ENCODE measurements around the gene ENC1.

The ENC1 gene

GRCh38 chr5:74669821-74670220, 29.3 kb upstream of the ENC1 start:
- DNase-seq (ENCODE audit: insufficient read length, low spot score), result no peak
- FAIRE-seq, result no peak
- TF ChIP-seq POLR2A (IDR thresholded peaks at IDR 0.05; ENCODE audit: low read depth, low read length), result no peak

- DNase-seq (ENCODE audit: insufficient read length, low spot score) (no peak), FAIRE-seq (no peak)
- TF ChIP-seq POLR2A (IDR thresholded peaks at IDR 0.05; ENCODE audit: low read depth, low read length), result no peak
Measured at GRCh38 chr5:74667396-74667795, 26.9 kb upstream of the ENC1 start.

- DNase-seq (ENCODE audit: insufficient read length, low spot score), result no peak
- no peak for FAIRE-seq
- no peak for TF ChIP-seq POLR2A (IDR thresholded peaks at IDR 0.05; ENCODE audit: low read depth, low read length)
Measured at GRCh38 chr5:74665816-74666215, 25.3 kb upstream of the ENC1 start.

- no peak for TF ChIP-seq POLR2A (IDR thresholded peaks at IDR 0.05; ENCODE audit: low read depth, low read length)
- no peak for DNase-seq (ENCODE audit: insufficient read length, low spot score)
- no peak for FAIRE-seq
Measured at GRCh38 chr5:74665273-74665672, 24.7 kb upstream of the ENC1 start.

GRCh38 chr5:74664551-74664950, 24.0 kb upstream of the ENC1 start:
- FAIRE-seq (no peak), DNase-seq (ENCODE audit: insufficient read length, low spot score) (no peak)
- TF ChIP-seq POLR2A (IDR thresholded peaks at IDR 0.05; ENCODE audit: low read depth, low read length), result no peak

GRCh38 chr5:74660873-74661272, 20.3 kb upstream of the ENC1 start:
- FAIRE-seq, result no peak
- no peak for TF ChIP-seq POLR2A (IDR thresholded peaks at IDR 0.05; ENCODE audit: low read depth, low read length)
- DNase-seq (ENCODE audit: insufficient read length, low spot score), result no peak

- FAIRE-seq, result no peak
- no peak for TF ChIP-seq POLR2A (IDR thresholded peaks at IDR 0.05; ENCODE audit: low read depth, low read length)
- DNase-seq (ENCODE audit: insufficient read length, low spot score), result no peak
Measured at GRCh38 chr5:74660140-74660539, 19.6 kb upstream of the ENC1 start.

- TF ChIP-seq POLR2A (IDR thresholded peaks at IDR 0.05; ENCODE audit: low read depth, low read length), result no peak
- no peak for DNase-seq (ENCODE audit: insufficient read length, low spot score)
- no peak for FAIRE-seq
Measured at GRCh38 chr5:74659172-74659571, 18.6 kb upstream of the ENC1 start.

GRCh38 chr5:74657165-74657564, 16.6 kb upstream of the ENC1 start:
- TF ChIP-seq POLR2A (IDR thresholded peaks at IDR 0.05; ENCODE audit: low read depth, low read length), result no peak
- no peak for DNase-seq (ENCODE audit: insufficient read length, low spot score)
- no peak for FAIRE-seq

GRCh38 chr5:74655716-74656115, 15.2 kb upstream of the ENC1 start:
- no peak for FAIRE-seq
- no peak for TF ChIP-seq POLR2A (IDR thresholded peaks at IDR 0.05; ENCODE audit: low read depth, low read length)

GRCh38 chr5:74655206-74655605, 14.7 kb upstream of the ENC1 start:
- DNase-seq (ENCODE audit: insufficient read length, low spot score) (no peak), FAIRE-seq (no peak)
- TF ChIP-seq POLR2A (IDR thresholded peaks at IDR 0.05; ENCODE audit: low read depth, low read length), result no peak

More at GRCh38 chr5:74655716-74656115, 15.2 kb upstream of the ENC1 start:
- no peak for DNase-seq (ENCODE audit: insufficient read length, low spot score)

- TF ChIP-seq POLR2A (IDR thresholded peaks at IDR 0.05; ENCODE audit: low read depth, low read length), result no peak
- FAIRE-seq, result no peak
Measured at GRCh38 chr5:74653991-74654390, 13.5 kb upstream of the ENC1 start.

GRCh38 chr5:74652576-74652975, 12.0 kb upstream of the ENC1 start:
- no peak for TF ChIP-seq POLR2A (IDR thresholded peaks at IDR 0.05; ENCODE audit: low read depth, low read length)
- DNase-seq (ENCODE audit: insufficient read length, low spot score), result no peak
- FAIRE-seq, result no peak

More at GRCh38 chr5:74653991-74654390, 13.5 kb upstream of the ENC1 start:
- no peak for DNase-seq (ENCODE audit: insufficient read length, low spot score)

- TF ChIP-seq POLR2A (IDR thresholded peaks at IDR 0.05; ENCODE audit: low read depth, low read length), result no peak
- no peak for FAIRE-seq
- DNase-seq (ENCODE audit: insufficient read length, low spot score), result no peak
Measured at GRCh38 chr5:74651710-74652109, 11.2 kb upstream of the ENC1 start.

GRCh38 chr5:74649421-74649973, 9.0 kb upstream of the ENC1 start:
- DNase-seq (ENCODE audit: insufficient read length, low spot score), result no peak
- FAIRE-seq, result no peak
- TF ChIP-seq POLR2A (IDR thresholded peaks at IDR 0.05; ENCODE audit: low read depth, low read length), result no peak

GRCh38 chr5:74648835-74649293, 8.3 kb upstream of the ENC1 start:
- TF ChIP-seq POLR2A (IDR thresholded peaks at IDR 0.05; ENCODE audit: low read depth, low read length), result no peak
- no peak for FAIRE-seq
- DNase-seq (ENCODE audit: insufficient read length, low spot score), result peak; percentile 52

Measured in H54 (cell line).